Measurements from ENCODE around the gene PITHD1. TPM values are rescaled to one million over a fixed set of nuclear protein-coding genes. Genes with fewer than 3 reads are reported as not detected.
"Not testable (repeated sequence)": the region's sequence is repeated elsewhere in the genome, so short reads cannot be mapped to it uniquely, and the experiment has no call there.

Gene PITHD1
- polyA plus RNA-seq, 12 donors: 32.9 to 54.7 (median 40.8) TPM; not detected in 1

- DNase-seq: no peak
These were observed 9.5 kb upstream of the PITHD1 start for GRCh38 chr1:23768733-23769132.

GRCh38 chr1:23772049-23772853 is 6.0 kb upstream of the PITHD1 start:
- DNase-seq: peak; percentile 83

GRCh38 chr1:23772854-23773242 is 5.4 kb upstream of the PITHD1 start:
- no peak for DNase-seq

- DNase-seq: no peak
These were observed 3.9 kb upstream of the PITHD1 start for GRCh38 chr1:23774174-23774880.

DNA sequence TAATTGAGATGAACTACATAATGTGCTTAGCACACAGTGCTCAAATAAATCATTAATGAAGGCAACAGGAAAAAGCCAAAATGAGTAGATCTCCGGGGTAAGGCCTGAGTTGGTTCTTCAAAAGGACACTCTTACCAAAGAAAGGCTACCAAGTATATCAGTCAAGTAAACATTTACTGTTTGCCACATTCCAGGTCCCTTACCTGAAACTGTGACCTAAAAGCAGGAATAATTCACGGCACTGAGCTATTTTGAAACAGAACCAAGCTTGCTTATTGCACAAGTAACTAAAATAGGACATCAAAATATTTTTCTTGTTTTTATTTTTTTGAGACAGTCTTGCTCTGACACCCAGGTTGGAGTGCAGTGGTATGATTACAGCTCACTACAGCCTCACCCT is 2.0 kb upstream of the PITHD1 start:
- DNase-seq: no peak

- DNase-seq: no peak
These were observed 1.7 kb downstream of the PITHD1 start for GRCh38 chr1:23779826-23780371.

GRCh38 chr1:23783141-23783540 is 4.9 kb downstream of the PITHD1 start:
- not testable (repeated sequence) for DNase-seq

DNA sequence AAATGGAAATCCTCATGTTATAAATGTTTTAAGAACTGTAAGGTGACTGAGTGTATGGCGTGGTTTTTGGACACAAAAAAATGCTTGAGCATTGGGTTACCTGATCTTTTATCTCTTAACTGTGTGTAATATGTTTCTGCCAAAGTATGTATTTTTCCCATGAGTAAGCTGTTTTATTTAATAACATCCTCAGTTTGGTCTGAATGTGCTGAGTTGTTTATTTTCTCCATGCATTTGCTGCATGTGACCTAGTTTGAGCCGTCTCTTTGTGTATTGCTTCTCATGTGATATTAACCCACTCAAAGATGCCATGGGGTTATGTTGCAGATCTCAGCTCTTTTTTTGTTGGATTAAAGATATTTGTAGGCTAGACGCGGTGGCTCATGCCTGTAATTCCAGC is 6.6 kb downstream of the PITHD1 start:
- DNase-seq: no peak

DNA sequence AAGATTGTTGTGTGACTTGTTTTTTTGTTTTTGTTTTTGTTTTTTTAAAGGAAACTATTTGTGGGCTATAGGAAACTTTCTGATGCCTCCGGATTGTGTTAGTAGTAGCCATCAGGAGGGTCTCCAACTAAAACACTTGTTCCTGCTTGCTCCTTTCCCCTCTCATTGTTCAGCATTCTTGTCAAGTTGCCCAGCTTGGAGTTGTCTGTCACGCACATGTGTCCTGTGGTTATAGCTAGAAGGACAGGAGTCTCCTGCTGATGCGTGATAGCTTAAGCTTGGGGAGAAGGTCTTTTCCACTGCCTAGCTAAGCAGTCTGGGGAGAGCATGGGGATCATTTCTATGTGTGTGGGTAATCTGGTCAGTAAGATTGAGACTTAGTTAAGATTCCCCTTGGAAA is 9.5 kb downstream of the PITHD1 start:
- no peak for DNase-seq

DNA sequence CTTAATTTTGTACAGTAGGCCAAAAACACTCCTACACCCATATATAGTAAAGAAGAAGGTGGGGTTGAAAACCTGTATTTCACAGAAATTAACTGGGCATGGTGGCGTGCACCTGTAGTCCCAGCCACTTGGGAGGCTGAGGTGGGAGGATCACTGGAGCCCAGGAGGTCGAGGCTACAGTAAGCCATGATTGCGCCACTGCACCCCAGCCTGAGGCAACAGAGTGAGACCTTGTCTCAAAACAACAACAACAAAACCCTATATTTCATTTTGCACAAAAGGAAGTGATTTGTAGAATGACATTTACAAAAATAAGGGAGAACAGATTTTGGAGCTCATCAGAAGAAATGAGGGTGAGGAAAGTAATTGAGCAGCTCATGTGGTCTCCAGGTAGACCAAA is 10.5 kb downstream of the PITHD1 start:
- no peak for DNase-seq

DNA sequence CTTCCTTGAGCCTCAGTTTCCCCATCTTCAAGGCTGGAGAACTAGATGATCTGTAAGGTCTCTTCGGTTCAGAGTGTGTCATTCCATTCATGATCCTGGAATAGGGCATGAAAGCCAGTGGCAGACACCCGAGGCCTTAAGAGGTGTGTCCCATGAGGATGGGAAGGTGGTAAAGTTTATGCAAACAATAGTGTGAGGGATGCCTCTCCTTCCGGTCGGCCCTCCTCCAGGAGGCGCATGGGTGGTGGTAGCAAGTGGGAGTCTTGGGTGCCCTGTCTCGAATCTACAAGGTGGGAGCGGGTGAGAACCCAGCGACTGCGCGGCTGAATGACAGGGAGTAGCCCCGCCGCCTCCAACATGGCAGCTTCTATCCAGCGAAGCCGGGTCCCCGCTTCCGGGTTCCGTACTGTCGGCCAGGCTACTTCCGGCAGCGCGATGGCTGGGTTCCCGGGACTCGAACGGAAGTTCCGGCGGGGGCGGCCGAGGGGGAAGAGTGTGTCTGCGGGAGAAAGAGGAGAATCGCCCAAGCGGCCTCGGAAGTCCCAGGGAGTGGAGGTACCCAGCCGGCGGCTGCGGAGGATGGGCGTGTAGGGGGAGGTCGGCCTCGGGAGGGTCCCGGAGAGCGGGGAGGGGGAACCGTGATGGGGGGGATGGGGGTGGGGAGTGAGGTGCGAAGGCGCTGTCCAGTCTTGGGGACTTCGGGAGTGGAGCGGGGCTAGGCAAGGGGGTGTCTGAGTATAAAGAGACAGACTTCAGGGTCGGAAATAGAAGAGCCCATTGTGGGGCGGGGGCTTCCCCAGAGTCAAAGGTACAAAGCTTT is 12.7 kb downstream of the PITHD1 start, which contains the start of gene LYPLA2:
TSS of gene LYPLA2 (plus strand) at position 450 of the 820 bp plus-strand sequence. CDS start 1,538 bp downstream, outside the sequence.
- peak; percentile 95 for DNase-seq

DNA sequence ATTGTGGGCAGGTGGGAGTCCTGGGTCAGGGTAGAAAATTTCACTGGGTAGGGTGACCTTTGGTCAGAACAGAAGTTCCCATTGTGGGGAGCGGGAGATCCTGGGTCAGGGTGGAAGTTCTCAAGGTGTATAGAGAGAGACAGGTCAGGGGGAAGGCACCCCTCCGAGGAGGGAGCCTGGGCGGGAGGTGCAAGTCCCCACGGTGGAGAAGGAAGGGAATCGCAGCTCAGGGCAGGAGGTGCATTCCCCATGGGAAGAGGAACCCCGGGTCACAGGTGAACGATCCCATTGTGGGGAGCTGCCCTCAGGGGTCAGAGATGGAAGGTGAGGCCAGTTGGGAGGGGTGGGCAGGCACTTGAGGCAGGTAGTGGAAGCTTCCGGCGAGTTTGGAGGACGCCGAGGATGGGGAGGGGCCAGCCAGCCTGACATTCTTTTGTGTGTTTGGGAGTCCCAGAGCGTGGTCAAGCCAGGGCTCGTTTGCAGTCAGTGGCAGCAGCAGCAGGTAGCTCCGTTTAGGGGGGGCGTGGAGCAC is 13.4 kb downstream of the PITHD1 start:
- DNase-seq: no peak

DNA sequence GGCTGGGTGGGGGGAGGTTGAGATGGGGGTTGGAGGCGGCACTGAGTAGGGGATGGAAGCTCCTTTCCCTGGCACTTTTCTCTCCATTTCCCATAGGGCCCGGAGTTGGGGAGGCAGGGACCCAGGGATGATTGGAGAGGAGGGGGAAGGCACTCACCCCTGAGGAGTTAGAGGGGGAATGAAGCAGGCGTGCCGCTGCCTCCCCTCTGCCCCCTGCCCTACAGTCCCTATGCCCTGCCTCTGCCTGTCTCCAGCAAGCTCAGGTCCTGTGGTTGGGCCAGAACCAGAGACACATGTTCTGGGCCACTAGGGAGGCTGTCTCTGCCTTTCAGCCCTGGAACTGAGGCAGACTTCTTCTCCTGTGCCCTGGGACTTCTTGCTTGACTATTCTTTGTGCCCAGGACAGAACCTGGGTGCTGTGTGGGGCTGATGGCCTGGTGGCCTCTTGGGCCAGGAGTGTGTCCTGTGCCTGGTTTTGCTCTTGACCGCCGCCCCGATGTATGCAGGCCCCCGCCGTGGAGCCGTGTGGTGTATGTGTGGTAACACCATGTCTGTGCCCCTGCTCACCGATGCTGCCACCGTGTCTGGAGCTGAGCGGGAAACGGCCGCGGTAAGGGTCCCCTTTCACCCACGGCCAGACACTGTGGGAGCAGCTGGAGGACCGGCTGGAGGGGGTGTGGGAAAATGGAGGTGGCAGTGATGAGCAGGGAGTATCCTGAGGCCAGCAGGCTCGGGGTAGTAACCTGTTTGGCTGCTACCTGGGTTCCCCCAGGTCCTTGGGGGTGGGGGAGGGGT is 14.1 kb downstream of the PITHD1 start:
- DNase-seq: no peak

DNA sequence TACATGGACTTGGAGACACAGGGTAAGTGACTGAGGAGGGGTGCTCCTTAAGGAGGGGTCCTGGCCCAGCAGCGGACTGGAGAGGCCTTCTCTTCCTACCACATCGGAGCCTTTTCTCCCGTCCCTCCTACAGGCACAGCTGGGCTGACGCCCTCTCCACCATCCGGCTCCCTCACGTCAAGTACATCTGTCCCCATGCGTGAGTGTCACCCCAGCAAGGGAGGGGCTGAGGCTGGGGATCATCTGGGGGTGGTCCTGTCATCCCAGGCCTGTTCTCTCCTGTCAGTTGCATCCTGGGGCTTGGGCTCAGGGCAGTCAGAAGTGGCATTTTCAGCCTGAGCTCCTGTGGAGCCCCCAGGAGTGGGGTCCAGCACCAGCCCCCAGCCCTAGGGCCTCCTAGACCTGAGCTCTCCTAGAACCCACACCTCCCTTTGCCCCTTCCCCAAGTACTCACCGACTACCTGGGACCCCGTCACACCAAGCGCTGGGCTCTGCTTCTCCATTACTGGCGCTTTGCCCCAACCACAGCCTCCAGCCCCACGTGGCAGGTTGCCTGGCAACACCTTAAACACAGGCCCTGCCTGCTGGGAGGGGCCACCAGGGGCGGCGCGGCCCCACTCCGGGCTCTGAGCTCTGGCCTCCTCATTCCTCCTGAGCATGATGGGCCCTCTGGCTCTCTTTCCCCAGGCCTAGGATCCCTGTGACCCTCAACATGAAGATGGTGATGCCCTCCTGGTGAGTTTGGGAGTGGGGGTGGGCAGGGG is 15.0 kb downstream of the PITHD1 start:
- DNase-seq: no peak

DNA sequence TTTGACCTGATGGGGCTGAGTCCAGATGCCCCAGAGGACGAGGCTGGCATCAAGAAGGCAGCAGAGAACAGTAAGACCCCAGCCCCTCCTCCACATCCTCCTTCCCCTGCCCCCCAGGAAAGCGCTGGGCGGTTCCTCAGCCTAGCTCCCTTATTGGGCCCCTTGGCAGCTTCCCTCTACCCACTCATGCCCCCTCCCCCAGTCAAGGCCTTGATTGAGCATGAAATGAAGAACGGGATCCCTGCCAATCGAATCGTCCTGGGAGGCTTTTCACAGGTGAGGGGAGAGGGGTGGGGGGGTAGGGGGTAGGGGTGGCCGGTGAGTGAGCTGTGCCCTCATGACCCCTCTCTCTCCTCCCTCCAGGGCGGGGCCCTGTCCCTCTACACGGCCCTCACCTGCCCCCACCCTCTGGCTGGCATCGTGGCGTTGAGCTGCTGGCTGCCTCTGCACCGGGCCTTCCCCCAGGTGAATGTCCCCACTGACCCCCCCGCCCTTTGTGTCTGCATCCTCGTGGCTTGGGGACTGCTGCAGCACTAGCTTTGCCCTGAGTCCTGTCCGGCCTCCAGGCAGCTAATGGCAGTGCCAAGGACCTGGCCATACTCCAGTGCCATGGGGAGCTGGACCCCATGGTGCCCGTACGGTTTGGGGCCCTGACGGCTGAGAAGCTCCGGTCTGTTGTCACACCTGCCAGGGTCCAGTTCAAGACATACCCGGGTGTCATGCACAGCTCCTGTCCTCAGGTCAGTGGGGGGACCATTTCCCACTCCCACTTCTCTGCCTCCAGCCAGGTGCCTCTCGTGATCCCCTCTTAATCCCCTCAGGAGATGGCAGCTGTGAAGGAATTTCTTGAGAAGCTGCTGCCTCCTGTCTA is 15.9 kb downstream of the PITHD1 start:
- DNase-seq: no peak

DNA sequence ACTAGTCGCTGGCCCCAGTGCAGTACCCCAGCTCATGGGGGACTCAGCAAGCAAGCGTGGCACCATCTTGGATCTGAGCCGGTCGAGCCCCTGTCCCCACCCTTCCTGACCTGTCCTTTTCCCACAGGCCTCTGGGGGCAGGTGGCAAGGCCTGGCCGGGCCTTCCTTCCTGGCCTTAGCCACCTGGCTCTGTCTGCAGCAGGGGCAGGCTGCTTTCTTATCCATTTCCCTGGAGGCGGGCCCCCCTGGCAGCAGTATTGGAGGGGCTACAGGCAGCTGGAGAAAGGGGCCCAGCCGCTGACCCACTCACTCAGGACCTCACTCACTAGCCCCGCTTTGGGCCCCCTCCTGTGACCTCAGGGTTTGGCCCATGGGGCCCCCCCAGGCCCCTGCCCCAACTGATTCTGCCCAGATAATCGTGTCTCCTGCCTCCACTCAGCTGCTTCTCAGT is 16.5 kb downstream of the PITHD1 start:
- not testable (repeated sequence) for DNase-seq

DNA sequence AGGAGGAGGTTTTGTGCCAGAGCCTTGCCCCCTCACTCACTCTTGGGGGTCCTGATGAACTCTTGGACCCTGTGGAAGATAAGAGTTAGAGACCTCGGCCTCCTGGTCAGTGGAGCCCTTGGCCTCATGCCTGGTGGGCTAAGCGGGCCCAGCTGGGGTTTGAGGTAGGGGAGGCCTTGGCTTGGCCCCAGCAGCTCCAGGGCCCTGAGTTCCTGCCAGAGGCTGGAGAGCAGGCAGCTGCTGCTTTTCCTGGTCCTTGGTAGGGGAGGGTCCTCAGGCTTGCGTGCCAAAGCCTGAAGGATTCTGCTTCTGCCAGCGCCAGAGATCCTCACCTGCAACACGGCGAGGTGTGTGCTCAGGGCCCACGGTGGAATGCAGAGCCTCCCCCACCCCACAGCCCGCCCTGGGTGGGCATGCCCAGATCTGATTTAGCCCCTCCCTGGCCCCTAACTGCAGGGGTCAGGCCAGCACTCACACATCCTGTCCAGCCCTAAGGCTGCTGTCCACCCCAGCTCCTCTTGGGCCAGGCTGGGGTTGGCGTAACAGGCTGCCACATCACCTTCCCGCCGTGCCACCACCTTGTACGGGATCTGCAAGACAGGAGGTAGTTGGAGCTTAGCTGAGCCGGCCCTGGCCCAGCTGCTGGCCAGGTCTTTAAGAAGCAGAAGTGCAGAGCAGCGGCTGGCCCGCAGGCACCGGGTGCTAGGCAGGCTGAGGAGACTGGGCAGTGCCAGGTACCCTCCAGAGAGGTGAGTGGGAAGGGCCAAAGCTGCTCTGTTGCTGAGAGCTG is 17.7 kb downstream of the PITHD1 start:
- DNase-seq: no peak

Measured in muscle of arm (tissue), 12 donors.